Left kidney (tissue), 2 donors: ENCODE results near the gene MACROD2. TPM values are rescaled to one million over a fixed set of nuclear protein-coding genes. Genes with fewer than 3 reads are reported as not detected.

Source experiments
- DNase-seq: peaks from one replicate; pipeline ENCODE4 v3.0.0-alpha.2; 2013
- polyA plus RNA-seq: library from polyadenylated mRNA; unstranded; fragments of 120-200 nt; gene quantifications from one replicate; pipeline ENCODE4 v1.2.1, GENCODE V29; 2013; ENCODE audit not compliant: insufficient read length

The MACROD2 gene
- polyA plus RNA-seq, 1 donor, result 17.2 TPM

DNA sequence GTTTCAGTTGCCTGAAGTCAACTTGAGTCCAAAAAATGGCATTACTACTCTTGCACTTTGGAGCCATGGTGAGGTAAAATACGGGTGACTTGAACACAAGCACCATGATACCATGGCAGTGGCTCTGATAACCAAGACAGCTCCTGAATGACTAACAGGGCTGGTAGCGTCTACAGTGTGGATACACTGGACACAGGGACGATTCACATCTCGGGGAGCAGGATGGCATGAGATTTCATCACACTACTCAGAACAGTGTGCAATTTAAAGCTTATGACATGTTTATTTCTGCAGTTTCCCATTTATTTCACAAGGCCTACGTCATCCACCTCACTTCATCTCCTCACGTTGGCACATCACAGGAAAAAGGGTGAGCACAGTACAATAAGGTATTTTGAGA, 1627.1 kb downstream of the MACROD2 start:
- DNase-seq, result no peak

DNA sequence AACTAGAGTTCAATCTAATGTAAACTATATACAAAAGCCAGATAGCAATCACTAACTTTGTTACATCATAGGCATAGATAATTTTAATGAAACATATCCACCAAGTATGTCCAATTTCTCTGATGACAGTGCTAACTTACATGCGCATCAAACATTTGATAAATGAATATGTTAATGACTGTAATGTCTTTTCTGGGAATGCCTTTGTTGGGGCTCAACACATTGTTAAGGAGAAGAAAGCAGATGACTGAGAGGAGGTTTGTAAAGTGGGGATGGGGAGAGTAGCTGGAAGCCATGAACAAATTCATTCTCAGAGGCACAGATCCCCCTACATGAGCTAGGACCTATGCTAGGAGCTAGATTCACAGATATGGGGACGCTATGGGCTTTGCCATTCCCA, 1627.9 kb downstream of the MACROD2 start:
- no peak for DNase-seq

DNA sequence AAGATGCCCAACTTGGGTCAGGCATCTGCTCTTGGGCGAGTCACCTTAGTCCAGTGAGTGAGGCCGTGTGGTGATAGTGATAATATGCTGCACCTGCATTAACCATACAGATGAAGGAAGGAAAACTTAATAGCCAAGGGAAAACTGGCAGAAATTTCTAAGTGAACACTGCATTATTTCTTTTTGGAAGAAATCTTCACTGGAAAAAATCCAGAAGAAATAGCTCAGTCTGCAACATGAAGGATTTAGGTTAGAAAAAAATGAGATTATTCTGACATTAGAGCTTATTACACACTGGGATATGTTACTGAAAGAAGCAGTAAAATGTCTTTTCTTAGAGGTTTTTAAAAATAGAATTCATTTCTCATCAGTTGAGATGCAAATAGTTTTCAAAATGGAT, 1630.7 kb downstream of the MACROD2 start:
- no peak for DNase-seq

DNA sequence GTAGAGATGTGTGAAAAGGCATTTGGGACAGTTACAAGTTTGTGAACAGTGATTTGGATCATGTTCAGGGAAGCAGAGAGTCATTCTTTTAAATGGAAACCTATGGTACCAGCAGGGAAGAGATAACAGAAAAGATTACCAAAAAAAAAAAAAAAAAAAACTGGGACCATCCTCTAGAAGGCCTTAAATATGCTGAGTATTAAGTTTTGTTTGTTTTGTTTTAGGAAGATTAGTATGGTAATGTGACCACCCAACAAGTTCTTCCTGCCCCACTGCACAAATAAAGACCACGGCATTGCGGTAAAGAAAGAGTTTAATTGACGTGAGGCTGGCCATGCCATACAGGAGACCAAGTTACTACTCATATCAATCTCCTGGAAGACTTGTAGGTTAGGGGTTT, 1631.8 kb downstream of the MACROD2 start:
- no peak for DNase-seq

DNA sequence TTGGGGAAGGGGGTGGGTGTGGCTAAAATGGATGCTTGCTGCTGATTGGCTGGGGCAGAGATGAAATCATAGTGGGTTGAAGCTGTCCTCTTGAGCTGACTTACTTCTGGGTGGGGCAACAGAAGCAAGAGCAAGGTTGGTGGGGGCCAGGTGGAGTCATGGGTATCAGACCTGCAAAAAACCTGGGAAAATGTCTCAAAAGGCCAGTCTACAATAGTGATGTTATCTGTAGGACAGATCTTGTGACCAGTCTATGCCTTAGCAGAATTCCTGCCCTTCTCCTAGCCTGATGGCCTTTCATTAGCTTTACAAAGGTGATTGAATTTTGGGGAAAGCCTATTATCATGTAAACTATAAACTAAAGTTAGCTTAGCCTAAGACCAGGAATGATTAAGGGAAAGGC, 1632.2 kb downstream of the MACROD2 start:
- DNase-seq, result no peak

DNA sequence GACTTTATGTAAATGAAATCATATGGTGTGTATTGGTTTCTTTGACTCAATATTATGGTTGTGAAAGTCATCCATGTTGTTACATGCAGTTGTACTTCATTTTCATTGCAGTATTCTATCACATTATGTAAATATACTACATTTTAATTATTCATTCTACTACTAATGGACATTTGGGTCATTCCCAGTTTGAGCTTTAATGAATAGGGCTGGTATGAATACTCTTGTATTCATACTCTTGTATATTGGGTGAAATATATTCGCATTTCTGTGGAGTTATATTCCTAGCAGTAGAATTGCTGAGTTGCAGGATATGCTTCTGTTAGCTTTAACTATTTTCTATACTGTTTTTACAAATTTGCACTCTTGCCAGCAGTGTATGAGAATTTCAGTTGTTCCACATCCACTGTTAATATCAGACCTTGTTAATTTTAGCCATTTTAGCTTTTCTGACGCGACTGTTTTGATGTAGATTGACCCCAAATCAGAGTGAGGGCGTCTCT, 1633.6 kb downstream of the MACROD2 start:
- DNase-seq, result no peak

DNA sequence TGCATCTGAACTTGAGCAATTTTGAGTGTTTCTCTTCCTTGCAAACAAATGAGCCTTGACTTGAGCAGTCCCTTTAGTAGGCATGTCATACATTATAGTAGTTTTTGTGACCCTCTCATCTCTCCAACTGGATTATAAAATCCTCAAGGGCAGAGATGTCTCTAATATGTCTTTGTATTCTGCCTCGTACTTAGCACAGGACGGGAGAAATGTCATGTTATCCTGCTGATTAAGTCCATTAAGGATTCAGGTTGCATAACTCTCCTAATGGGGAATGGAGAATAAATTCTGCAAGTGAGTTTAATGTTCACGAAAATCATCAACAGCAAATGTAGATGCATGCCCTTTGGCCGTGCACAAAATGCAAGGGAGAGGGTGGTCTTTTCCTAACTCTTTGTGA, 1635.0 kb downstream of the MACROD2 start:
- no peak for DNase-seq

DNA sequence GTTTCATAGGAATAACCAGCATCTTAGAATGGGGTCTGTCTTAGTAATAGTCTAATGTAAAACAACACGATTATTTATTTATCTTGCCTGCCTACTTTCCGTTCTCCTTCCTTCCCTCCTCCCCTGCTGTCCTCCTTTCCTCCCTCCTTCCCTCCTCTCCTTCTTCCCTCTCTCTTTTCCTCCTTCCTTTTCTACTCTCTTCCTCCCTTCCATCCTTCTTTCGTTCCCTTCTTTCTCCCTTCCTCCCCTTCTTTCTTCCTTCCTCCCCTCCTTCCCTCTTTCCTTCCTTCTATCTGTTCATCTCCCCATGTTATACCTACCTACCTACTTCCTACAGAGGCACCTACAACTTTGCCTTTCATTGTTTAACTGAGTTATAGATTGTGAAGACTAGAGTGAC, 1637.4 kb downstream of the MACROD2 start:
- no peak for DNase-seq

DNA sequence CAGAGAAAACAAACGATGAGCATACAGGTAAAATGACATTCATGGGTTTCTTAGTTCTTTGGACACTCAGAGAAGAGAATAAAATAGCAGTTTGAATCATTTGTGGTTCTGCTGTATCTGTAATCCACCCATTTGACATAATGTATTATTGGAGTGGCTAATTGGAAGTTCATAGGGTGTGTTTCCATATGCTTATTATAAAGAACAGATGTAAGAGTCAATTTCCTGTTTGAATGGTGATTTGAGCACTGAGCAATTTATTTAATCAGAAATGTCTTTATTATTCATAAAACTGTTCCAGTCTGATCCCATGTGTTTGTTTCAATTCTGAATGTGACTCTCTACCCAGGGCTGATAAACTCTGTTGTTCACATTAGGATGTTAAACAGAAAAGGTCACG, 1638.8 kb downstream of the MACROD2 start:
- no peak for DNase-seq

DNA sequence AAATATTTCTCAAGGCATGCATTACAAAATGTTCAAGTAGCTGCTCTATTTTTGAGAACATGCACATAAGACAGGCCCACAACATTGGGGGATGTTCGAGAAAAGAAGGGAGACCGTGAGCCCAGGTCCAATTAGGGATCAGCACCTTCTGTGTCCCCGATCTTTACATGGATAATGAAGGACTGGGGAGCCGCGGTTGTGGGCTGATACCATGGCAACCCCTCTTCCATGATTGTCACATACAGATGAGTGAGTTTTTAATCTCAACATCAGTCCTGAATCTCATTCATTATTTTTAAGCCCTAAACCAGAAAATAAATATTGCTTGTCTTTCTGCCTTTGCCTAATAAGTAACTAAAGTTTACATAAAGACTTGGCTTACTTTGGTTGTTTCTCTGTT, 1642.2 kb downstream of the MACROD2 start:
- DNase-seq, result no peak

DNA sequence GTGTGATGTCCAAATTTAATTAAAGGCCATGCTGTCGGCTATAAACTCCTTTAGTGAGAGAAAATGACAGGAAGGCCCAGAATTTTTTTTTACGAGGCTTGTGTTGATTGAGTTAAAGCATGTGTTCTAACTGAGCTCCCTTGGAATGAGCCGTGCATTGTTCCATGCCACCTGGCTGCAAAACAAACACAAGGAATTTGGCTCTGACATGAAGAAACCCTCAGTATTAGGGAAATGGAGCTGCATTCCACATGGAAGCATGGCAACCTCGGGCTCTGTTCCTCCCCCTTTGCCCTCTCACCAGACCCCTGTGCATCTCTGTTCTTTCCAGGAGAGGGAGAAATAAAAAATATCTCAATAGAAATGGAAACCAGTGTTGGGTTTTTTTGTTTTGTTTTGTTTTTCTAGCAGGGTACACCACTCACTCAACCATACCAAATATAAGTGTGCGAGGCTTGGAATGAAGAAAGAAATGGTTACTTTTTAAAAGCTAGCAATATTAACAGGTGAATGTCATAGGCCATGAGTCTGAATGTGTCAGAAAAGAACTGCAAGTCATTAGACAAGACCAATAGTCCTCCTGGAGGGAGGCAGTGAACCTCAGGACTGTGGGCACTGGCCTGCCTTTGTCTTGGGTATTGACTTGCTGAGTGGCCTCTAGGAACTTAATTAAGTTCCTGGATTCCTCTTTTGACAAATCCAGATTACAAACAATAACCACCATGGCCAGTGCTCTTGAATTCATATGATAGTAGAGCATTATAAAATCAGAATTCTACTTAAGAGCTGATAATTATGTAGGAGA, 1642.8 kb downstream of the MACROD2 start:
- peak; percentile 63 for DNase-seq

DNA sequence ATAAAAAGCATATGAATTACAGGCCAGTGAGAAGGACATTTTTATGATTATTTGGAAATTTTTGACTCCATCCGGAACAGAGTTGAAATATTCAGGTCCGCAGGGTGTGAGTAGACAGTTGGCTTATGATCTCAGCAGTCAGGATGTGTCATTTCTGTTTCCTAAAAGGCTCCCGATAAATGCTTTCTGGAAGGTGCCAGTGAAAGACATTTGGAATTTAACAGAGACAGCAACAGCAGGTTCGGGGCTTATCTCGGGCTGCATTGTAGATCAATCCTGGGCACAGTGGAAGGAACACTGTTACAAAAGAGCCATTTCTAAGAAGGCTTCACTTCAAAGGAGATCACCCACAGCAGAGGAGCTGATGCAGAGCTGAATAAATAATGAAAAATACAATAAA, 1643.5 kb downstream of the MACROD2 start:
- no peak for DNase-seq

DNA sequence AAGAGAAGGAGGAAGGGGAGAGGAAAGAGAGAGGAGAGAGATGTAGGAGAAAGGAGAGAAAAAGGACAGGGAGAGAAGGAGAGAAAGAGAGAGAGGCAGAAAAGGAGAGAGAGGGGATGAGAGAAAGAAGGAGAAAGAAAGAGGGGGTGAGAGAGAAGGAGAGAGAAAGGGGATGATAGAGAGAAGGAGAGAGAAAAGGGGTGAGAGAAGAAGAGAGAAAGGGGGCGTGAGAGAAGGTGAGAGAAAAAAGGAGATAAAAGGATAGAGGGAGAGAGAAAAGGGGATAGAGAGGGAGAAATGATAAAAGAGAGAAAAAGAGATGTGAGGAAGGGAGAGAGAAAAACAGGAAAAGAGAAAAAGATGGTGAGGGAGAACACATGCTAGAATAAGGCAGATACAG, 1644.5 kb downstream of the MACROD2 start:
- no peak for DNase-seq

DNA sequence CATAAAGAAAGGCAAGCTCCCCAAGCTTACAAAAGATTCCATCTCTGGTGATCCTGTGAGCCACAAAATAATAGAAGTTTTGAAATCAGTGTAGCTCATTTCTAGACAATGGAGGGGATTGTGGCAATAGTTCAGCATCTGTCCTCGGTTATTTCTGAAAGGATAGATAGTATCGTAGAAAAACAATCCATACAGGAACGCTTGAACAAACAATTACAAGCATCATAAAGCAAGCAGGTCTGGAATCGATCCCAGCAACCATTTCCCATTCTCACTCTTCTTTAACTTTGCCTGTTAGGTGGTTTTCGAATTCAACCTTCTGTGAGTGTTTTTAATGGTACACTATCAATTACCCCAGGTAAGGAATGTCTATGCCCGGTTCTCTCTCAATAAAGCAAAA, 1646.8 kb downstream of the MACROD2 start:
- no peak for DNase-seq

DNA sequence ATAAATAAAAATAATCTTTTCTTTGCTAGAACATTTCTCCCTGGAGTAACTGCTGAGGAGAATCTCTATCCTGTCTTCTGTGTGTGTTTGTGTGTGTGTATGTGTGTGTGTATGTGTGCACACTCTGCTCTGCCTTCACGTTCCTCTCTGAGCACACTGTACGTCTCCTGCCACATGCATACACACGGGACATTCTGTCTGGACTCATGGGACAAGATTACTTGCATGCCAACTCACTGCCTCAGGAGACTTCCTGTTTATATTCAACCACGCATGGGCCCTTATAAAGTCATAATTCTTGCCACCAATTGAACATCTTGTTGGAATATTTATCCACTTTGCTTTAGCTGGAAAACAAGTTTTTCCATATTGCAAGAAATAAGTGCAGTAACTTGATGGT, 1647.4 kb downstream of the MACROD2 start:
- DNase-seq, result no peak

DNA sequence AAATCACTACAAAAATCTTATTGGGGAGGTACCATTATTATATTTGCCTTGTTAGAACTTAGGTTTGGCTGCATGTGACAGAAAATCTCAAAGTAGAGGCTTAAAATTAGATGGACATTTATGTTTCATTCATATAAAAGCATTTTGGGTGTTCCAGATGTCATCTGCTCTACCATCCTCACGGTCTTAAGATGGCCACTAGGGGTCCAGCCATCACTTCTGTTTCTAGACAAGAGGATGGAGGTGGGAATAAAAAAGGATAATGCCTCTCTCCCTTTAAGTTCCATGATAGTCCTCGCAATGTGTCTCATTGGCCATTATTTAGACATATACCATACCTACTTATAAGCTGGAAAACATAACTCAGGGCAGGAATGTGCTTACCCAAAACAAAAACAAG, 1648.4 kb downstream of the MACROD2 start:
- no peak for DNase-seq

DNA sequence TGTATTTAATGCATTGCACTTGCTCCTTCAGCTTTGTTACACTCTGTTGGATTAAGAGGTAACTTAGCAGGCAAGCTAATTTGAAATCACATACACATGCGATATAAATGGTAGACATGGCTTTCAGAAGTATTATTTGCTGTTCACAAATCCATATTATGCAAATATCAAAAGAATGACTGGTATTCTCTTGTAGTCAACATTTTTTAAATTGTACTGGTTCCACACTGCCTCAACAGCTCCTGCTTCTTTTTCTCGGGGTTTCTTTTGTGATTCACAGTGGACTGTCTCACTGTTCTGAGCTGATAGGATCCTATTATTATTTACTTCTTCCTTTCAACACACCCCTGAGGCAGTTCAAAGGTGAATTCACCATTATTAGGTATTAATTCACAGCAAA, 1650.5 kb downstream of the MACROD2 start:
- no peak for DNase-seq

DNA sequence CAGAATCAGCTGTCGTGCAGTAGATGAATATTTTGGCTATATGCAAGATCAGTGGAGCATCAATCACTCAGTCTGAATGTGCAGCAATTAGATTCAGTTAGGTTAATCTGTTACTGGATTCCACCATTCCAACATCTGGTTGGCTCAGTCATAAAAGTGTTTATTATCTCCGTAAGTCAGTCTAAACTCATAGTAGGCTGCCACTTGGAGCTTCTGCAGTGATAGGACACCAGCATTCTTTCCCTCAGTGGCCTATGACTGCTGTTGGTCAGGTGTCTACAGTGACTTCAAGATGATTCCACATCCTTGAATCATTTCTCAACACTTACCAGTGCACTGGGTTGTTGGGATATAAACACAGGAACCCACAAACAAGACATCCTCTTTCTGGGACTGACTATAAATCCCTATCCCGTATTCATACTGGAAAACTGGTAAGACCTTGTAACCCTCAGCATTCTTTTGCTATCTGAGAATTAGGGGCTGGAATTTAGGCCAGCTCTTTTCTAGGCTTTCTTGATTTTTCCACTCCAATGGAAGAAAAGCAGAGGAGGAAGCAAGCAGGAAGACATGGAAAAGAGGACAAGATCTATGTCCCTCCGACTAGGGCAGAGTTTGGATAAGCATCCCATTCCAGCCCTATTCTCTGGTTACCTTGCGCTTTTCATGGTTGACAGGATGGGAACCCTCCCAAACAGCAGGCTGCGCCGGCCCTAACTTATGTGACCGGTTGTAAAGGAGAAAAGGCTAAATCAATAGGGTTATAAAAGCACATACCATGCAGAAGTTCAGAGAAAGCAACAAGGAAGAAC, 1658.3 kb downstream of the MACROD2 start:
- DNase-seq, result no peak

DNA sequence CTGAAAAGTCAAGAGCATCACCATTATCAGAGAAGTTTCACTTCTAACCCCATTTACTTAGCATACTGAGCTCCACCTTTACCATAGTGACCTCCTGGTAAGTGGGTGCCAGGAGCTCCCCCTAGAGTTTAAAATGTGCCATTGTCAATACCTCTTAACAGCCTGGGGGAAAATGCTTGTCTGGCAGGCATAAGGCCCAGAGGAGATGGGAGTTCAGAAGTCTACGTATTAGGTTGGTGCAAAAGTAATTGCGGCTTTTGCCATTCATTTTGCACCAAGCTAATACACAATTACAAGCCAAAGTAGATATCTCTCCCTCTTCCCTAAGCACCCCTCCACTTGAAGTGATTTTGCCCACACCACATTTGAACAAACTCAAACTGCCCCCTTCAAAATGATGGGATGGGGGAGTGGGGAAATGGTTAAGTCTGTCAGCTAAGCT, 1658.9 kb downstream of the MACROD2 start:
- peak; percentile 65 for DNase-seq

DNA sequence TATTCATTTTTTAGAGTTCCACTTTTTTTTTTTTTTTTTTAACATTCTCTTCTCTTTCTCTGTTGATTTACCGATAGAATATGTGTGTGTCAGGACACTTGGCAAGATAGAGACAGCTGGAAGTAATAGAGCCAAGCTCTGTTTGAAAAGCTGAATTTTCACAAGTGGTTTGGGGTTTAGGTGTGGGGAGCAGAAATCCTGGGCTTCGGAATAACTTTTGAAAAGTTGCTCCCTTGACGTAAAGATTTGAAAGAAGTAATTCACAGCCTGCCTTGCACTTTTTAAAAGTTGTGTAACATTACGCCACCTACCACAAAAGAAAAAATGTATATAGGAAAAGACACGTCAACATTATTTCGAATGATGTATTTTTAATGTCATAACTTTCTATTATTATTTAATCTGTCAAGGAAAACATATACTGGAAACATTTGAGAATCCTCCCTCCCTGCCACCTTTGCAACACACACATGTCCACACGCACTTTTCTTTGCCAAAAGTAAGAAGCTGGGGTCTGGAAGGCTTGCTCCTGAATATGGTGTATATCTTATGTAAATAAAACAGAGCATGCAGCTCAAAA, 1660.1 kb downstream of the MACROD2 start:
- no peak for DNase-seq

DNA sequence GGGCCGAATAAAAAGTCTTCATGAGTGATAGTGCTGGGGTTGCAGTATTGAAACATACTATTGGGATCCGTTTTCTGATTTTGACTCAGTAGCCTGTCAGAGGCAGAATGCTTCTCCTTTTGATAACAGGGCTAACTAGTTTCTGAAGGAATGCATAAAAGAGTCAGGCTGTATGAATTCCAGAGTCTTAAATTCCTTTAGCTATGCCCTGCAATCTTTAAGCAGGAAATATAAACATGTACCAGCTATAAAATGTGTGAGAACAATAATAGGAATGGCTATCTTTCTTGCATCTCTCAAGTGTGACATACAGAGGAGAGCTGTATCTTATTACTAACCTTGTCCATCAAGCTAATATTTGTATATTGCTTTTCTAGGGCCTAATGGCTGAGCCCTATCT, 1660.8 kb downstream of the MACROD2 start:
- DNase-seq, result no peak

DNA sequence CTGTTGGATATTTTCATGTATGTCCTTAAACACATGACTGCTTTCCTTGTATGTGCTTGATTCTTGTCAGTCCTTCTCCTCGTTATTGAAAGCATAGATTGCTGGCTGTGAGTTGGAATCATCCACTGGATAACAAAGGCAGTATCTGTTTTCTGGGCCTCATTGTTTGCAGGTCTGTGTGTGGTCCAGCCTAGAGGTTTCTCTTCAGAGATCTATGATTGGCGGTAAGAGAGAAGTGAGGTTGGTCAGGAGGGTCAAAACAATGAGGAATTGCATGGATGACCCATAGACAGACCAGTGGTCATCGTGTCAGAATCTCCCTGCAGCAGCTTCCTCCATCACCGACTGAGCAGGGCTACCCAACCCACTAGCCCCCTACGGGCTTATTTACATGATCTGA, 1663.0 kb downstream of the MACROD2 start:
- DNase-seq, result no peak

DNA sequence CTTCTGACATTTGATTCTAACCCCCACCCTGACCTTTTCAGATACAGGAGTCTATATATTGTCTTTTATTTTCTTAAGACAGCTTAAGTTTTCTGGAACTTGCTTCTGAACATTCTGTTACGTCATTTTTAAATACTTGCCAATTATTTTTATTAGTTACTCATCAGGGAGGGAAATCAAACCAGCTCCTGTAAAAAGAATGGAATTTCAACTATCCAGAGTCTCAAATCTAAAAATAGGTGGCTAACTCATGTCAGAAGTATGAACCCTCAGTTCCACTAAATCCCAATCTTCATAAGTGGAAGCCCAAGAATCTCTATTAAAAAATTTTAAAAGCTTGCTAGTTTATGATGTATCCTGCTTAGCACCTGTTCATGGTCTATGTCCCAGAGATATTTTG, 1677.9 kb downstream of the MACROD2 start:
- no peak for DNase-seq
